Inflammatory macrophage treated with lipopolysaccharide for 1 hour (primary cell): ENCODE results near the gene CDH20.

ENCODE experiments used
- DNase-seq, 2 donors: peaks; one replicate each; pipeline ENCODE4 v3.0.0-alpha.2; 2020 to 2022

CDH20 gene

GRCh38 chr18:61581578-61582201 is 248.5 kb downstream of the CDH20 start:
- peak in 1 of 2 donors; percentile 74 for DNase-seq

- no peak for DNase-seq
These were observed 249.0 kb downstream of the CDH20 start for GRCh38 chr18:61582202-61582710.

DNA sequence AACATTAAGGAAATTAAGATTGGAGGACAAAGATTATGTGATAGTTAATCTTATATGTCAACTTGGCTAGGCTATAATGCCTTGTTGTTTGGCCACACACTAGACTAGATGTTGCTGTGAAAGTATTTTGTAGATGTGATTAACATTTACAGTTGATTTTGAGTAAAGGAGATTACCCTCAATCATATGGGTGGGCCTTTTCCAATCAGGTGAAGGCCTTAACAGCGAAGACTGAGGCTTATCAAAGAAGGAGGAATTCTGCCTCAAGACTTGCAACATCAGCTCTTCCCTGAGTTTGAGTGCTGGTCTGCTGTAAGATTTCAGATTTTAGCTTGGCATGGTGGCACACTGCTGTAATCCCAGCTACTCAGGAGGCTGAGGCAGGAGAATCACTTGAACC is 250.3 kb downstream of the CDH20 start:
- no peak for DNase-seq

GRCh38 chr18:61587865-61588264 is 254.6 kb downstream of the CDH20 start:
- no peak for DNase-seq

DNA sequence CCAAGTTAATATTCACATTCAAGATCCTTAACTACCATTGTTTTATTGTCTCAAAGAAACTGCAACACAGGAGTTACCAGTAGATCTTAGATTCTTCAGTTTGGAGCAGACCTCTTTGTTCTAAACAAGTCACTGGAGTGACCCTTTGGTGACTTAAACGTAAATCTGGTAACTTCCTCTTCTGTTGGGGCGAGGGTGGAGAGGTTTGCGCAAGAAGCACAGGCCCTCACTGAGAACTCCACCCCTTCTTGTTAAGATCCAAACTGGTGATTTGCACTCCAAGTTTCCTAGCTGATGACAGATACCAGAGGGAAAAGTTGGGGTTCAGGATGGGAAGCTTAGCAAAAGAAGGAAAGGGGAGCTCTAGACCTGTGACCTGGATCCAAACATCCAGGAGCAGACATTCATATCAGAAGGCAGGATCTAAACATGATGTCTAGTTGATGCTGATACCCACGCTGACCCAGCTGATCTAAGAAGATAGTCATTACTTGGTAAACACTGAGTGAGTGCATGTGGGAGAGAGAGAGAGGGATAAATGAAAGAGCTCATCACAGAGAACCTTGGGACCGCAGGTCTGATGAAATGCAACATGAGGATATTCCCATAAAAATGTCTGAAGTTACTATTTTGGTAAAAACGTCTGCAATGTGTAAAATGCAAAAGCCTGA is 256.0 kb downstream of the CDH20 start:
- DNase-seq = peak; percentile 72 to 74

DNA sequence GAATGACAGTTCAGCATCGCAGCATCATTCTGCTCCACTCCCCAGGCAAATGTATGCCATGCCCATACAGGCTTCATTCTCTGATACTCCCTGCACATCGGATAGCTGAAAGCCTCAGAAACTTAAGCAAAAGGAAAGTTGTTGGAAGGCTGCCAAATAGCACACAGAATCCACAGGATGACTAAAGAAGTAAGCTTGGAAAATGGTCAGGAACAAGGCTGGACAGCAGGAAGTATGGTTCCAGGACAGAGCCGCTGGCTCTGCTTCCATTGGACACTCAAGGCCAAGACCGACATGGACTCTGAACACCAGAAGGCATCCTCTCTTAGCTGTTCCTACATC is 256.5 kb downstream of the CDH20 start:
- DNase-seq = no peak

DNA sequence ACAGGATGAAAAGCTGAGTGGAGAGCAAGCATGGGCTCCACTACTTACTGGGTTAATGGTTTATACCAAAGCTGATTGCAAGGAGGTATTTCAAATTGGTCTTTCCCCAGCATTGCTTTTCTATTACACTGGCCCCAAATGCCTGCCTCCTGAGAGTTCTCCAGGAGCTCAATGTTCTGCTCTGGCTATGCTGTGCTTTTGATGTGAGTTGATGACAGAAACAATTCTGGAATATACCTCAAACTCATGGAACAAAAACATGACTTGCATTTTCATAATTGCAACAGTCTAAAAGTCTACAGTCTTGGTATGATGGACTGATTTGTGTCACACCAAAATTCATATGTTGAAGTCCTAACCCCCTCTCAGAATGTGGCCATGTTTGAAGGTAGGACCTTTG is 258.0 kb downstream of the CDH20 start:
- no peak for DNase-seq

- no peak for DNase-seq
These were observed 262.5 kb downstream of the CDH20 start for GRCh38 chr18:61595615-61596251.

DNA sequence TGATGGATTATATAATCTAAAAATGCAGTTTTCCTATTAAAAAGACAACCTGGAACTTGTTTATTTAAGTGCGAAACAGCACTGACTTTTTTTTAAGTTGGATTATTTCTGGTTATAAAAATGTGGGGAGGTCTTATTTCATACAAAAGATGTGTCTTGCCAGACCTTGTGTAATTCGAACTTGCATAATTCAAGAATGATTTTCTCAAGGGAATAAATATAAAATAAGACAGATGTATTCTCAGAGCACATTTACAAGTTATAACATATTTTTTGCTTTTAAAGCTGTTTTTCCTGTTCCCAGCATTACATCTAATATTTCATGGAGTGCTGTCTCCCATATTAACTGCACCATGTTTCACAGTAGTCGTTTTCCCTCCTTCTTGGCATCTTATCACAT is 263.1 kb downstream of the CDH20 start:
- DNase-seq = no peak

- DNase-seq = no peak
These were observed 264.1 kb downstream of the CDH20 start for GRCh38 chr18:61597316-61597715.

DNA sequence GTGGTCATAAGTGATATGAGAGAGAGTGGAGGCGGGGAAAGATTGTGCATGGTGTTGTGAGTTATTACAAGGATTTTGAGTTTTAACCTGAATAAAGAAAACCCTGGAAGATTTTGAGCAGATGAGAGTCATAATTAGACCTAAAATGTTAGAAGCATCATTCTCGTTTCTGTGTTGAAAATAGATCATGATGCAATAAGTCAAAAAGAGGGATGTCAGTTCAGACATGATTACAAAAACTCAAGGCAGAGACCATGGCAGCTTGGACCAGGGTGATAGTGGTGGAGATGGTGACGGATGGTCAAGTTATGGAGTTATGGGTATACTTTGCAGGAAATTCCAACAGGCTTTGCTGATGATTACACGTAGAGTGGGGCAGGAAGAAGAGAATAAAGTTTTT is 267.2 kb downstream of the CDH20 start:
- DNase-seq = no peak

- DNase-seq = no peak
These were observed 269.6 kb downstream of the CDH20 start for GRCh38 chr18:61602836-61603235.
